OCI-LY3 (cell line): ENCODE measurements around the gene RGS6.

Experiments used
- H2AFZ ChIP-seq: fragments of 200-600, 300-600 bp; shearing (Covaris generic); 2 replicates; pipeline ENCODE4 v1.6.0; 2014; ENCODE audit warnings: antibody characterized with exemption, low read depth, low read length
- H3K27ac ChIP-seq: fragments of 200-600, 300-600 bp; sonication (generic); 2 replicates; pipeline ENCODE4 v1.5.1; 2014; ENCODE audit warnings: mild to moderate bottlenecking, low read length, moderate library complexity, mixed read lengths
- H3K27me3 ChIP-seq: fragments of 200-600, 300-600 bp; sonication (generic); 2 replicates; pipeline ENCODE4 v1.6.1; 2014; ENCODE audit warnings: low read depth, low read length, mixed read lengths
- H3K36me3 ChIP-seq: fragments of 200-600, 300-600 bp; sonication (generic); replicated peaks from 2 replicates; pipeline ENCODE3; 2014; ENCODE audit warnings: low read depth, low read length, mixed read lengths
- H3K4me1 ChIP-seq: fragments of 300-600, 200-600 bp; sonication (generic); 2 replicates; pipeline ENCODE4 v1.6.1; 2014; ENCODE audit warnings: low read length, mixed read lengths
- H3K4me2 ChIP-seq: fragments of 200-600, 300-600 bp; sonication (generic); 2 replicates; pipeline ENCODE4 v1.6.1; 2014; ENCODE audit warnings: low read length, mixed read lengths
- H3K4me3 ChIP-seq: fragments of 300-600, 200-600 bp; sonication (generic); 2 replicates; pipeline ENCODE4 v1.5.1; 2014; ENCODE audit warnings: antibody characterized with exemption, mild to moderate bottlenecking, low read length, moderate library complexity
- H3K79me2 ChIP-seq: fragments of 300-600, 200-600 bp; shearing (Covaris generic); 2 replicates; pipeline ENCODE4 v1.6.1; 2014; ENCODE audit warnings: mild to moderate bottlenecking, low read length, mixed read lengths
- H3K9ac ChIP-seq: fragments of 300-600, 200-600 bp; shearing (Covaris generic); 2 replicates; pipeline ENCODE4 v1.6.0; 2014; ENCODE audit warnings: mild to moderate bottlenecking, low read length, moderate library complexity
- H3K9me3 ChIP-seq: fragments of 200-600, 300-600 bp; shearing (Covaris generic); 2 replicates; pipeline ENCODE4 v1.6.1; 2014; ENCODE audit warnings: low read length, mixed read lengths; ENCODE audit not compliant: insufficient read depth
- H4K20me1 ChIP-seq: fragments of 200-600, 300-600 bp; sonication (generic); 2 replicates; pipeline ENCODE4 v1.6.1; 2016; ENCODE audit warnings: low read length, mixed read lengths; ENCODE audit not compliant: insufficient read depth
- EZH2phosphoT487 ChIP-seq: fragments of 200-600 bp; shearing (Covaris generic); IDR thresholded peaks from 2 replicates; pipeline ENCODE4 v1.6.1; 2018; ENCODE audit warnings: antibody characterized with exemption, mixed run types, low read depth
- TF ChIP-seq, protein P1 (sequence below): fragments of 200-600, 300-600 bp; sonication (generic); IDR thresholded peaks from 2 replicates; pipeline ENCODE4 v1.5.1; 2014; ENCODE audit warnings: antibody characterized with exemption, low read length, low read depth

Gene RGS6

GRCh38 chr14:72305561-72305960 is 373.3 kb downstream of the RGS6 start:
- Histone ChIP-seq H3K4me2 (no peak overlapping the region), H2AFZ (no peak overlapping the region), H3K4me1 (no peaks in the 10 kb centered on the region), H3K4me3 (no peak overlapping the region), H4K20me1 (no peaks in the 10 kb centered on the region), H3K9ac (no peak overlapping the region), H3K27me3 (peaks cover 15% of the 10 kb centered on the region), H3K9me3 (peaks cover 9% of the 10 kb centered on the region; the same call in 1 of the 2 replicates), H3K79me2 (no peaks in the 10 kb centered on the region), H3K36me3 (no peaks in the 10 kb centered on the region), H3K27ac (no peak overlapping the region)
- TF ChIP-seq, protein P1, sequence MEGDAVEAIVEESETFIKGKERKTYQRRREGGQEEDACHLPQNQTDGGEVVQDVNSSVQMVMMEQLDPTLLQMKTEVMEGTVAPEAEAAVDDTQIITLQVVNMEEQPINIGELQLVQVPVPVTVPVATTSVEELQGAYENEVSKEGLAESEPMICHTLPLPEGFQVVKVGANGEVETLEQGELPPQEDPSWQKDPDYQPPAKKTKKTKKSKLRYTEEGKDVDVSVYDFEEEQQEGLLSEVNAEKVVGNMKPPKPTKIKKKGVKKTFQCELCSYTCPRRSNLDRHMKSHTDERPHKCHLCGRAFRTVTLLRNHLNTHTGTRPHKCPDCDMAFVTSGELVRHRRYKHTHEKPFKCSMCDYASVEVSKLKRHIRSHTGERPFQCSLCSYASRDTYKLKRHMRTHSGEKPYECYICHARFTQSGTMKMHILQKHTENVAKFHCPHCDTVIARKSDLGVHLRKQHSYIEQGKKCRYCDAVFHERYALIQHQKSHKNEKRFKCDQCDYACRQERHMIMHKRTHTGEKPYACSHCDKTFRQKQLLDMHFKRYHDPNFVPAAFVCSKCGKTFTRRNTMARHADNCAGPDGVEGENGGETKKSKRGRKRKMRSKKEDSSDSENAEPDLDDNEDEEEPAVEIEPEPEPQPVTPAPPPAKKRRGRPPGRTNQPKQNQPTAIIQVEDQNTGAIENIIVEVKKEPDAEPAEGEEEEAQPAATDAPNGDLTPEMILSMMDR, result no peak
- TF ChIP-seq EZH2phosphoT487, result no peak

- TF ChIP-seq EZH2phosphoT487, result no peak
- TF ChIP-seq, protein P1, result no peak
- no peaks in the 10 kb centered on the region for H3K4me1 ChIP-seq
- H3K79me2 ChIP-seq, result no peaks in the 10 kb centered on the region
- H3K9me3 ChIP-seq, result peaks cover 9% of the 10 kb centered on the region; the same call in 1 of the 2 replicates
- H4K20me1 ChIP-seq, result no peaks in the 10 kb centered on the region
- H3K9ac ChIP-seq, result no peak overlapping the region
- H3K4me2 ChIP-seq, result no peak overlapping the region
- H3K27ac ChIP-seq, result no peak overlapping the region
- no peaks in the 10 kb centered on the region for H3K36me3 ChIP-seq
- H3K27me3 ChIP-seq, result peaks cover 15% of the 10 kb centered on the region
- H3K4me3 ChIP-seq, result no peak overlapping the region
- no peak overlapping the region for H2AFZ ChIP-seq
Observed at GRCh38 chr14:72308967-72309485, 376.8 kb downstream of the RGS6 start.

- H3K36me3 ChIP-seq, result no peaks in the 10 kb centered on the region
- H2AFZ ChIP-seq, result no peak overlapping the region
- H3K79me2 ChIP-seq, result no peaks in the 10 kb centered on the region
- H4K20me1 ChIP-seq, result no peaks in the 10 kb centered on the region
- TF ChIP-seq, protein P1, result no peak
- TF ChIP-seq EZH2phosphoT487, result no peak
- H3K27me3 ChIP-seq, result peaks cover 20% of the 10 kb centered on the region
- H3K4me3 ChIP-seq, result no peak overlapping the region
- H3K4me1 ChIP-seq, result no peaks in the 10 kb centered on the region
- H3K27ac ChIP-seq, result no peak overlapping the region
- no peak overlapping the region for H3K4me2 ChIP-seq
- no peak overlapping the region for H3K9ac ChIP-seq
- peaks cover 5% of the 10 kb centered on the region; the same call in 1 of the 2 replicates for H3K9me3 ChIP-seq
Observed at GRCh38 chr14:72311116-72311515, 378.9 kb downstream of the RGS6 start.

DNA sequence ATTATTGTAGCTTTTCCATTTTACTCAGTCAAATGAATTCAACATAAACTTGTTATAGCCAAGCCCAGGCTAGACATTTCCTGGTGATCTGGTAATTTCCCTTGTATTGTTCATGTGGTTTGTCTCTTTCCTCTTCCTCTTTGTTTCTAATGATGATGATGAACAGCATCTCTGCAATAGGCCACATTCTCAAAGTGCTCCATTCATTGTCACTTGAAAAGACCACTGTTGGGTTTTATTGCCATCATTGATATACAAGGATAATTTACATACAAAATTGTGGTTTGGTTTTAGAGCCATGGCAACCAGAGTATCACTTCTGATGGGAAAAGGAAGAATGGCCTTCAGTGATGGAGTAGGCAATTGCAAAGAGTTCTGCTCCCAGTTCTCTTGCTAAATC is 379.3 kb downstream of the RGS6 start:
- Histone ChIP-seq H3K4me2 (no peak overlapping the region), H3K79me2 (no peaks in the 10 kb centered on the region), H3K9me3 (peaks cover under 1% of the 10 kb centered on the region; the same call in 1 of the 2 replicates), H3K9ac (no peak overlapping the region), H3K27me3 (peaks cover 20% of the 10 kb centered on the region), H3K4me1 (no peaks in the 10 kb centered on the region), H3K27ac (no peak overlapping the region), H4K20me1 (no peaks in the 10 kb centered on the region), H3K4me3 (no peak overlapping the region), H2AFZ (no peak overlapping the region), H3K36me3 (no peaks in the 10 kb centered on the region)
- TF ChIP-seq, protein P1, result no peak
- no peak for TF ChIP-seq EZH2phosphoT487
